Parathyroid adenoma (tissue), 2 donors: Measurements from ENCODE around the gene LZTS2.

ENCODE experiments used
- H2AFZ ChIP-seq: fragments of 300-600 bp; sonication (generic); one replicate; pipeline ENCODE4 v1.7.0; 2017; ENCODE audit warnings: antibody characterized with exemption, mild to moderate bottlenecking
- H3K27ac ChIP-seq: fragments of 300-600 bp; sonication (generic); one replicate; pipeline ENCODE4 v1.7.0; 2017
- H3K27me3 ChIP-seq: fragments of 300-600 bp; sonication (generic); one replicate; pipeline ENCODE4 v1.7.0; 2017; ENCODE audit warnings: low read length; ENCODE audit not compliant: control insufficient read depth, insufficient read depth
- H3K36me3 ChIP-seq: fragments of 300-600 bp; sonication (generic); one replicate; pipeline ENCODE4 v1.7.0; 2017; ENCODE audit warnings: low read length; ENCODE audit not compliant: control insufficient read depth, insufficient read depth
- H3K4me1 ChIP-seq: fragments of 300-600 bp; sonication (generic); one replicate; pipeline ENCODE4 v1.7.0; 2017; ENCODE audit warnings: control low read depth
- H3K4me2 ChIP-seq: fragments of 300-600 bp; sonication (generic); one replicate; pipeline ENCODE4 v1.7.0; 2017; ENCODE audit warnings: low read length
- H3K4me3 ChIP-seq: fragments of 300-600 bp; sonication (generic); one replicate; pipeline ENCODE4 v1.7.0; 2017; ENCODE audit warnings: low read depth, low read length
- H3K79me2 ChIP-seq: fragments of 300-600 bp; sonication (generic); one replicate; pipeline ENCODE4 v1.7.0; 2017; ENCODE audit warnings: control low read depth
- H3K9ac ChIP-seq: fragments of 300-600 bp; sonication (generic); one replicate; pipeline ENCODE4 v1.7.0; 2017; ENCODE audit warnings: mild to moderate bottlenecking
- H3K9me3 ChIP-seq: fragments of 300-600 bp; sonication (generic); one replicate; pipeline ENCODE4 v1.7.0; 2017; ENCODE audit warnings: low read length; ENCODE audit not compliant: control insufficient read depth
- CTCF ChIP-seq: fragments of 300-600 bp; sonication (generic); IDR thresholded peaks from one replicate; pipeline ENCODE4 v1.7.0; 2017; ENCODE audit warnings: antibody characterized with exemption, mild to moderate bottlenecking
- donor health status: primary hyperparathyroidism.

Gene LZTS2

DNA sequence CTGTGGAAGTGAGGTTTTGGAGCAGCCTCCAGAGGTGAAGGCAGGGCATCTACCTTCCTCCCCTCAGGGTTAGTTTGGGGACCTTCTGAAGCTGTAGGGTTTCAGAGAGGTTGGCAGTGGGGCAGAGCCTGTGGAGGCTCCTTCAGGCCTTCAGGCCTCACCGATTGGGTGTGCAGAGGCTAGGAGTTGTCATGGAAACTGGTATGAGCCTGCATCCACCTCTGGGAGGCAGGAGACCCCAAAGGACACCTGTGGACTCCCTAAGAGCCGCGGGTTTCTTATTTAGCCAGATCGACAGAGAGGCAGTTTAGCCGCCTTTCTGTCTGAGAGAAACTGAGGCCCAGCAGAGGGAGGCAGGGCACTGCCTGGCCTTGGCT, 2.0 kb downstream of the LZTS2 start:
- Histone ChIP-seq H3K4me3 (peak overlapping the region; percentile 92), H3K9me3 (no peaks in the 10 kb centered on the region), H3K27ac (peak overlapping the region; percentile 83), H2AFZ (no peak overlapping the region), H3K79me2 (peaks cover 3% of the 10 kb centered on the region), H3K4me2 (peak overlapping the region; percentile 98), H3K9ac (no peak overlapping the region), H3K4me1 (peaks cover 19% of the 10 kb centered on the region), H3K27me3 (no peaks in the 10 kb centered on the region), H3K36me3 (no peaks in the 10 kb centered on the region)
- TF ChIP-seq CTCF: no peak

GRCh38 chr10:101002456-101002855, 2.8 kb downstream of the LZTS2 start:
- Histone ChIP-seq H3K36me3 (no peaks in the 10 kb centered on the region), H3K4me3 (no peak overlapping the region), H3K4me2 (peak overlapping the region; percentile 11), H3K27ac (no peak overlapping the region), H3K9me3 (no peaks in the 10 kb centered on the region), H3K4me1 (peaks cover 17% of the 10 kb centered on the region), H3K27me3 (no peaks in the 10 kb centered on the region), H3K79me2 (peaks cover 3% of the 10 kb centered on the region), H2AFZ (no peak overlapping the region), H3K9ac (no peak overlapping the region)
- no peak for TF ChIP-seq CTCF

DNA sequence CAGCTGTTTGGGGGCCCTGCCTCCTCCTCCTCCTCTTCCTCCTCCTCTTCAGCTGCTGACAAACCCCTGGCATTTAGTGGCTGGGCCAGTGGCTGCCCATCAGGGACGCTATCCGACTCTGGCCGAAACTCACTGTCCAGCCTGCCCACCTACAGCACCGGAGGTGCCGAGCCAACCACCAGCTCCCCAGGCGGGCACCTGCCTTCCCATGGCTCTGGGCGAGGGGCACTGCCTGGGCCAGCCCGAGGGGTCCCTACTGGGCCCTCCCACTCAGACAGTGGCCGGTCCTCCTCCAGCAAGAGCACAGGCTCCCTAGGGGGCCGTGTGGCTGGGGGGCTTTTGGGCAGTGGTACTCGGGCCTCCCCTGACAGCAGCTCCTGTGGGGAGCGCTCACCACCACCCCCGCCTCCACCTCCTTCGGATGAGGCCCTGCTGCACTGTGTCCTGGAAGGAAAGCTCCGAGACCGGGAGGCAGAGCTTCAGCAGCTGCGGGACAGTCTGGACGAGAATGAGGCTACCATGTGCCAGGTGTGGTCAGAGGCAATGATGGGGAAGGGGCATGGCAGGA, 4.1 kb downstream of the LZTS2 start:
- peaks cover 14% of the 10 kb centered on the region for H3K4me1 ChIP-seq
- H3K79me2 ChIP-seq: peaks cover 3% of the 10 kb centered on the region

DNA sequence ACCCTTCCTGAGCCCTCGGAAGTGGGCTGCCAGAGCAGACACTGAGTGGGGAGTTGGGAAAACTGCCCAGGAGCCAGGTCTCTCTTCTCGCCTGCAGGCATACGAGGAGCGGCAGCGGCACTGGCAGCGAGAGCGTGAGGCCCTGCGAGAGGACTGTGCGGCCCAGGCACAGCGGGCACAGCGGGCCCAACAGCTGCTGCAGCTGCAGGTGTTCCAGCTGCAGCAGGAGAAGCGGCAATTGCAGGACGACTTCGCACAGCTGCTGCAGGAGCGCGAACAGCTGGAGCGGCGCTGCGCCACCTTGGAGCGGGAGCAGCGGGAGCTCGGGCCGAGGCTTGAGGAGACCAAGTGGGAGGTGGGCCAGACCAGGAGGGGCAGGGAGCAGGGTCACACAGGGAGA, 5.8 kb downstream of the LZTS2 start:
- no peaks in the 10 kb centered on the region for H3K9me3 ChIP-seq
- H3K4me3 ChIP-seq: no peak overlapping the region
- no peak overlapping the region for H2AFZ ChIP-seq
- no peak overlapping the region for H3K9ac ChIP-seq
- no peak overlapping the region for H3K4me2 ChIP-seq
- no peaks in the 10 kb centered on the region for H3K27me3 ChIP-seq
- TF ChIP-seq CTCF: no peak
- H3K4me1 ChIP-seq: peaks cover 12% of the 10 kb centered on the region
- H3K79me2 ChIP-seq: peaks cover 3% of the 10 kb centered on the region
- no peaks in the 10 kb centered on the region for H3K36me3 ChIP-seq
- no peak overlapping the region for H3K27ac ChIP-seq

More for the DNA sequence above, 4.1 kb downstream of the LZTS2 start:
- Histone ChIP-seq H3K4me3 (no peak overlapping the region), H3K9ac (no peak overlapping the region), H3K4me2 (no peak overlapping the region), H3K27me3 (no peaks in the 10 kb centered on the region), H3K9me3 (no peaks in the 10 kb centered on the region), H3K27ac (no peak overlapping the region), H2AFZ (no peak overlapping the region), H3K36me3 (no peaks in the 10 kb centered on the region)
- no peak for TF ChIP-seq CTCF

DNA sequence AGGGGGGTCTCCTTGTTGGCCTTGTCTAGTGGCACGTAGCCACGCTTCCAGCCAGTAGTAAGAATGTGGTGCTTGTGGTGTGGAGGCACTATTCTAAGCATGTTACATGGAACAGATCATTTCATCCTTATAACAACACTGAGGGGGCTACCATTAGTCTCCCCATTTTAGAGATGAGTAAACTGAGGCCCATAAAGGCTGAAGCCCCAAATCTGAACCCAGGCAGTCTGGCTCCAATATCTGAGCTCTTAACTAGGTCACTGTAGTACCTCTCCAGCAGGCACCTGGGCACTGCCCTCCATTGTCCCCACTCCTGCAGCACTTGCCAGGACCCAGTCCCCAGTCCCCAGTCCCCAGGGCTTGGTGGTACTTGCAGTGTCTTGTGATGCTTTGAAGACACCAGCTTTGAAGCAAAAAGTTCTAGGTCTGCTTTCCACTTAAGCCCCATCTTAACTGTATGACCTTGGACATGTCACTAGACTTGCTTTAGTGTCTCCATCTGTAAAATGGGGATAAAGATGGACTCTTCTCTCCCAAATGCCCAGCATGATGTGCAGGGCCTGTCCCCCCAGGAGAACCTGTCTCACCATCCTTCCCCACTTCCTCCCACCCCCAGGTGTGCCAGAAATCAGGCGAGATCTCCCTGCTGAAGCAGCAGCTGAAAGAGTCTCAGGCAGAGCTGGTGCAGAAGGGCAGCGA, 6.4 kb downstream of the LZTS2 start:
- Histone ChIP-seq H3K27me3 (no peaks in the 10 kb centered on the region), H3K4me2 (no peak overlapping the region), H3K4me3 (no peak overlapping the region), H2AFZ (no peak overlapping the region), H3K27ac (no peak overlapping the region), H3K4me1 (peaks cover 11% of the 10 kb centered on the region), H3K36me3 (no peaks in the 10 kb centered on the region), H3K79me2 (peaks cover 3% of the 10 kb centered on the region), H3K9ac (no peak overlapping the region), H3K9me3 (no peaks in the 10 kb centered on the region)
- no peak for TF ChIP-seq CTCF
